Coronary artery (tissue), 2 donors: Measurements from ENCODE around the gene C1orf52.

Source experiments
- DNase-seq: peaks from one replicate; pipeline ENCODE4 v3.0.0-alpha.2; 2017; ENCODE audit warnings: low spot score
- H3K27ac ChIP-seq, 2 donors: fragments of 200-600 bp; sonication (generic); one replicate each; pipeline ENCODE4 v1.5.1; 2016 to 2019
- H3K4me3 ChIP-seq: fragments of 200-600 bp; sonication (generic); 2 replicates; pipeline ENCODE4 v1.5.1; 2016; ENCODE audit warnings: mild to moderate bottlenecking, moderate library complexity
- TF ChIP-seq, protein P1 (sequence below): fragments of 200-600 bp; sonication (generic); IDR thresholded peaks from one replicate; pipeline ENCODE4 v1.5.1; 2019; ENCODE audit warnings: antibody characterized with exemption

Gene C1orf52

DNA sequence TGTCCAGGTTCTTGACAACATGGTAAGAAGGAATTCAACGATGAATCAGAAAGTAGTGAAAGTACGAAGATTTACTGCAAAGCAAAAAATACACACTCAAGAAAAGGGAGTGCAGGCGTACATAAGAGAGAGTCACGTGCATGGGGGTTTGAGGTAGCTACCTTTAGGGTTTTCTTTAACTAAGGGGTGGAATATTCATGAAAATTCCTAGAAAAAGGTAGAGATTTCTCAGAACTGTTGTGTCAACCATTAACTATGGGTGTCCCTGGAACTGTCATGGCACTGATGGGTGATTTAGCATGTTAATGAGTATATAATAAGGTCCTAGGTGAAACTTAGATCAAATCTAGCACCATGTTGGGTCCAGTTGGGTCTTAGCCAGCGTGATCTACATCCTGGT lies 36.1 kb downstream of the C1orf52 start:
- no peak overlapping the region for H3K27ac ChIP-seq
- H3K4me3 ChIP-seq = no peak overlapping the region
- TF ChIP-seq, protein P1, sequence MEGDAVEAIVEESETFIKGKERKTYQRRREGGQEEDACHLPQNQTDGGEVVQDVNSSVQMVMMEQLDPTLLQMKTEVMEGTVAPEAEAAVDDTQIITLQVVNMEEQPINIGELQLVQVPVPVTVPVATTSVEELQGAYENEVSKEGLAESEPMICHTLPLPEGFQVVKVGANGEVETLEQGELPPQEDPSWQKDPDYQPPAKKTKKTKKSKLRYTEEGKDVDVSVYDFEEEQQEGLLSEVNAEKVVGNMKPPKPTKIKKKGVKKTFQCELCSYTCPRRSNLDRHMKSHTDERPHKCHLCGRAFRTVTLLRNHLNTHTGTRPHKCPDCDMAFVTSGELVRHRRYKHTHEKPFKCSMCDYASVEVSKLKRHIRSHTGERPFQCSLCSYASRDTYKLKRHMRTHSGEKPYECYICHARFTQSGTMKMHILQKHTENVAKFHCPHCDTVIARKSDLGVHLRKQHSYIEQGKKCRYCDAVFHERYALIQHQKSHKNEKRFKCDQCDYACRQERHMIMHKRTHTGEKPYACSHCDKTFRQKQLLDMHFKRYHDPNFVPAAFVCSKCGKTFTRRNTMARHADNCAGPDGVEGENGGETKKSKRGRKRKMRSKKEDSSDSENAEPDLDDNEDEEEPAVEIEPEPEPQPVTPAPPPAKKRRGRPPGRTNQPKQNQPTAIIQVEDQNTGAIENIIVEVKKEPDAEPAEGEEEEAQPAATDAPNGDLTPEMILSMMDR = no peak
- DNase-seq = no peak

- TF ChIP-seq, protein P1 = no peak
- H3K27ac ChIP-seq = peak overlapping the region in 1 of 2 donors; percentile 10
- H3K4me3 ChIP-seq = no peak overlapping the region
- DNase-seq = no peak
Measured at GRCh38 chr1:85220756-85221201, 38.7 kb downstream of the C1orf52 start.

- DNase-seq = no peak
- no peak overlapping the region for H3K27ac ChIP-seq
- TF ChIP-seq, protein P1 = no peak
- H3K4me3 ChIP-seq = no peak overlapping the region
Measured at GRCh38 chr1:85219853-85220610, 39.4 kb downstream of the C1orf52 start.

GRCh38 chr1:85216697-85217096 lies 42.8 kb downstream of the C1orf52 start:
- H3K4me3 ChIP-seq = no peak overlapping the region
- DNase-seq = no peak
- no peak overlapping the region for H3K27ac ChIP-seq
- TF ChIP-seq, protein P1 = no peak

GRCh38 chr1:85214654-85215053 lies 44.8 kb downstream of the C1orf52 start:
- DNase-seq = no peak
- Histone ChIP-seq H3K4me3 (no peak overlapping the region), H3K27ac (no peak overlapping the region)
- TF ChIP-seq, protein P1 = no peak

DNA sequence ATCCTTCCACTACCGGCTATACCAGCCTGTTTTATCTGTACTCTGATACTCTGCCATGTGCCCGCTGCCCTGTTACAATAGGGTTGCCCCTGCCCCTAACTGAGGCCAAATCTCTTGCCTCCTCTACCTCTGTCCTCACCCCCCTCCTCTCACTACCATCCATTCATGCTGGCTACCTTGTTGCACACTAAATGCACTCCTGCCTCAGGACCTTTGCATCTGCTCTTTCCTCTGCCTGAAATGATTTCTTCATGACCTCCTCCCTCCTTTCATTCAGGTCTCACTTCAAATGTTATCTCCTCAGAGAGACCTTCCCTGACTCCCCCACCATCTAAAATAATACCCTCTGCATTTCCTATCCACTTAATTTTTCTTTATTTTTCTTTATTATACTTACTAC lies 51.0 kb downstream of the C1orf52 start:
- no peak overlapping the region for H3K4me3 ChIP-seq
- TF ChIP-seq, protein P1 = no peak
- no peak for DNase-seq
- no peak overlapping the region for H3K27ac ChIP-seq

DNA sequence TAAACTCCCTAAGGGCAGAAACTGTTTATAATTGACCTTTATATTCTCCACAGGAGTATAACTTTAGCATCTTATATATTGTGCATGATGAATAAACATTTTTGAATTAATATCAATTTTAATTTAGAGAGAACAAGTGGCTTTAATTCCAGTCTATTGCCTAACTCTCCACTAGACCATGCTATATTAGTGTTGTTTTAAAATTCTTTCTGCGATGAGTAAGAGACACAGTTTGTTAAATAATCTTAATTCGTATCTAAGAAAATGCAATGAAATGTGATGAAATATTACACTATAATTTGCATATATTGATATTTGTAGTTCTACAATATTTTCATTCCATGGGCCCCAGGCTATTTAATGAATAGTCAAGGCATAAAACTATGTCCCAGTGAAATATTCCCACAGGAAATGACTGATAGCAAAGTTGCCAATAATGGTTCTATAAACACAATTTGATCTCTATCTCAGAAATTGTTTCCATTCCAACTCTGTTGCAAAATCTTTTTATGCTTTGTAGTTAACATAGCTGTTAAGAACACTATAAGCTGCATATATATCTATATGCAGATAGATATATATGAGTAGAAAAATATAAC lies 55.8 kb downstream of the C1orf52 start:
- H3K4me3 ChIP-seq = no peak overlapping the region
- TF ChIP-seq, protein P1 = no peak
- DNase-seq = no peak
- H3K27ac ChIP-seq = no peak overlapping the region
